ENCODE measurements around the gene PSTPIP1.
A peak's percentile ranks its signal among the peaks of the same experiment; 100 is the strongest.

The PSTPIP1 gene

GRCh38 chr15:77070180-77070494 lies 75.2 kb downstream of the PSTPIP1 start:
- ATAC-seq: no peak
- no peak for TF ChIP-seq ZNF8 (CRISPR knock-in tag; IDR thresholded peaks at IDR 0.05)

DNA sequence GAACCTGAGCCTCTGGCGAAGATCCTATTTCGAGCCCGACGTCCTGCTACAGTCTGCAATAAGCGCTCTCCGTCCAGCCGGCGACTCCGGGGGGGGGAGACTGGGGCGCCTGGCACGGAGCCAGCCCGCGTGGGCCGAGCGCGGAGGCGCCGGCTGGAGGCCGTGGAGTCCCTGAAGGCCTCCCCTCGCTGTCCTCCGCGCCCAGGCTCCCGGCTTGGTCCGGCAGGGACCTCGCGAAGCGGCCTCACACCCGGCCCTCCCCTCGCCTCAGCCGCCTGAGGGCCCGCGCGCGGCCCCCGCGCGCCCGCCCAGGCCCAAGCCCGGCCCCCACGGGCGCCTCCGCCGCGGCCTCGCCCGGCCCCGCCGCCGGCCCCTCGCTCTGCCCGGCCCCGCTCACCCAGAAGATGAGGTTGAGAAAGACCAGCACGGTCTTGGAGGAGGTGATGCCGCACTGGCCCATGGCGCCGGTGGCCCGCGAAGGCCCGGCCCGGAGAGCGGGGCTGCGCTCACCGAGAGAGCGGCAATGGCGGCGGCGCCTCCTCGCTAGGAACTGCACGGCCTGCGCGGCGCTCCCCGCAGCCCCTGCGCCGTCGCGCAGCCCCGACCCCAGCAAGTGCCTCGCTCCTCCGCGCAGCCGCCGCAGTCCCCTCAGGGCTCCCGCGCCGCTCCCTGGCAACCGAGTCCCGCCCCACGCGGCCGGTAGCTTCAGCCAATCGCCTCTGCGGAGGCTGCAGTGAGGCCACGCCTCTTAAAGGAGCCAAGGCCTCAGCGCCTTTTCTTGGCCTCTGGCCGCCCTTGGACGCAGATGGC lies 75.8 kb downstream of the PSTPIP1 start, which contains the start of gene TSPAN3:
TSPAN3 (minus strand) TSS at position 615 of the 810 bp plus-strand sequence; CDS start at position 460, 155 bp downstream.
- ATAC-seq: peak; percentile 99
- no peak for TF ChIP-seq ZFP3 (CRISPR knock-in tag; IDR thresholded peaks at IDR 0.05)
- TF ChIP-seq ESRRG (CRISPR knock-in tag; IDR thresholded peaks at IDR 0.05): no peak
- TF ChIP-seq CSDC2 (CRISPR knock-in tag; IDR thresholded peaks at IDR 0.05): no peak
- no peak for TF ChIP-seq RARB (CRISPR knock-in tag; IDR thresholded peaks at IDR 0.05)
- peak; percentile 49; the same call in 1 of the 2 replicates for TF ChIP-seq TSHZ2 (CRISPR knock-in tag; IDR thresholded peaks at IDR 0.05)
- TF ChIP-seq TOX (CRISPR knock-in tag; IDR thresholded peaks at IDR 0.05; ENCODE audit: borderline replicate concordance): no peak
- TF ChIP-seq ZNF8 (CRISPR knock-in tag; IDR thresholded peaks at IDR 0.05): no peak
- no peak for TF ChIP-seq SNAI2 (CRISPR knock-in tag; IDR thresholded peaks at IDR 0.05)
- no peak for TF ChIP-seq ARNTL (CRISPR knock-in tag; IDR thresholded peaks at IDR 0.05; ENCODE audit: borderline replicate concordance, low read depth)
- no peak for TF ChIP-seq TCF4 (CRISPR knock-in tag; IDR thresholded peaks at IDR 0.05; ENCODE audit: borderline replicate concordance)
- no peak for TF ChIP-seq PPARA (CRISPR knock-in tag; IDR thresholded peaks at IDR 0.05; ENCODE audit: borderline replicate concordance)
- TF ChIP-seq BACH2 (CRISPR knock-in tag; IDR thresholded peaks at IDR 0.05; ENCODE audit: borderline replicate concordance): no peak
- TF ChIP-seq, protein P1, sequence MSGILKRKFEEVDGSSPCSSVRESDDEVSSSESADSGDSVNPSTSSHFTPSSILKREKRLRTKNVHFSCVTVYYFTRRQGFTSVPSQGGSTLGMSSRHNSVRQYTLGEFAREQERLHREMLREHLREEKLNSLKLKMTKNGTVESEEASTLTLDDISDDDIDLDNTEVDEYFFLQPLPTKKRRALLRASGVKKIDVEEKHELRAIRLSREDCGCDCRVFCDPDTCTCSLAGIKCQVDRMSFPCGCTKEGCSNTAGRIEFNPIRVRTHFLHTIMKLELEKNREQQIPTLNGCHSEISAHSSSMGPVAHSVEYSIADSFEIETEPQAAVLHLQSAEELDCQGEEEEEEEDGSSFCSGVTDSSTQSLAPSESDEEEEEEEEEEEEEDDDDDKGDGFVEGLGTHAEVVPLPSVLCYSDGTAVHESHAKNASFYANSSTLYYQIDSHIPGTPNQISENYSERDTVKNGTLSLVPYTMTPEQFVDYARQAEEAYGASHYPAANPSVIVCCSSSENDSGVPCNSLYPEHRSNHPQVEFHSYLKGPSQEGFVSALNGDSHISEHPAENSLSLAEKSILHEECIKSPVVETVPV (CRISPR knock-in tag; IDR thresholded peaks at IDR 0.05): no peak
- TF ChIP-seq OSR1 (CRISPR knock-in tag; IDR thresholded peaks at IDR 0.05): no peak
- TF ChIP-seq POU6F1 (CRISPR knock-in tag; IDR thresholded peaks at IDR 0.05; ENCODE audit: borderline replicate concordance, low read depth): no peak
- 0 out of 2 replicates have a peak, but pooled peaks have one; percentile 45 for TF ChIP-seq PATZ1 (CRISPR knock-in tag; IDR thresholded peaks at IDR 0.05; ENCODE audit: borderline replicate concordance)
- TF ChIP-seq CREB5 (CRISPR knock-in tag; IDR thresholded peaks at IDR 0.05; ENCODE audit: low read depth): no peak
- TF ChIP-seq ZNF70 (CRISPR knock-in tag; IDR thresholded peaks at IDR 0.05): peak; percentile 82; the same call in 1 of the 2 replicates
- no peak for TF ChIP-seq ZNF565 (CRISPR knock-in tag; conservative IDR thresholded peaks at IDR 0.05; ENCODE audit: low read depth)
- no peak for TF ChIP-seq ZC3H10 (CRISPR knock-in tag; IDR thresholded peaks at IDR 0.05)
- TF ChIP-seq ISL1 (CRISPR knock-in tag; IDR thresholded peaks at IDR 0.05): no peak
- TF ChIP-seq GLIS3 (CRISPR knock-in tag; IDR thresholded peaks at IDR 0.05): no peak
- no peak for TF ChIP-seq ZFP30 (CRISPR knock-in tag; IDR thresholded peaks at IDR 0.05)

All from SK-N-SH treated with all-trans-retinoic acid at 6 μM for 48 hours (cell line).